ENCODE measurements around the gene TTF1. TPM values are rescaled to one million over a fixed set of nuclear protein-coding genes. Genes with fewer than 3 reads are reported as not detected.

TTF1 gene
- total RNA-seq, 2 experiments from 2014 or later: 32.3 to 35.1 TPM

DNA sequence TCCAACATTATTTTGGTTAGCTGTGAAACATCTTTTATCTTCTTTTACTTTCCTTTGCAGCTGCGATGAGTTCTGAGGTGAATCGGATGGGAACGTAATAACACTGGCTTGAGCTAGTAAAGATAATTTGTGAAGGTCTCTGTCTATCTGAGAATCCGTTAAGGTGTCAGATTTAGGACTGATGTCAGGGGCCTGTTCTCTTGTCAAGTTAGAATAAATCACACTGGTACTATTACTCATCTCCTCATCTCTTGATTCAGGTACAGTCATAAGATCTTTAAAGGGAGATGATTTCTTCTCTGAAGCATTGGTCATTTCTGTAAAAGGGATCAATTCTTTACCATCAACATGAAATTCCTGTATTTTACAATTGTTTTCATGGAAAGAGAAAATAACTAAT lies 78.1 kb downstream of the TTF1 start:
- no peaks in the 10 kb centered on the region for H3K9me3 Mint-ChIP-seq (ENCODE audit: insufficient read depth)
- DNase-seq: no peak
- CTCF ChIA-PET: no interaction called here
- no peak overlapping the region for H3K4me3 Mint-ChIP-seq
- no peak overlapping the region for H3K27ac Mint-ChIP-seq
- H3K36me3 Mint-ChIP-seq (ENCODE audit: low read depth): peaks cover 87% of the 10 kb centered on the region
- H3K27me3 Mint-ChIP-seq (ENCODE audit: low read depth): no peaks in the 10 kb centered on the region
- POLR2A ChIA-PET: no interaction called here
- H3K4me1 Mint-ChIP-seq (ENCODE audit: low read depth): peaks cover 15% of the 10 kb centered on the region
- no peak for ATAC-seq

DNA sequence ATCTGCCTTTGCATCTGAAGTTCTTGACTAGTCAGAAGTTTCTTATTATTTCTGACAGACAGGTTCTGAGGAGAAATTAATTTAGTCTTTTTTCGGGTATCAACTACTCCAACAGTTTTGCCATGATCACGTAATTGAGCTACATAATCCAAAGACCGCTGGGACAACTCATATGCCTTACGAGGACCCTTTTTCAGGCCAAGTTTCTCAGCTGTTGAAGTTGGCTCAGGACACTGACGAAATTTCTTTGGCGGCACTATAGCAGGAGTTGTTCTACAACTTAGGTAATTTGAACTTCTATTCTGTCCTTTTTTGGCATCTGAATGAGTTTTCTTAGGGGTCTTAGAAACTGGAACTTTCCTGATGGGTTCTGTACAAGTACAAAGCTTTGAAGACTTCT lies 79.1 kb downstream of the TTF1 start:
- Mint-ChIP-seq H3K27me3 (ENCODE audit: low read depth) (no peaks in the 10 kb centered on the region), H3K4me1 (ENCODE audit: low read depth) (peaks cover 15% of the 10 kb centered on the region), H3K36me3 (ENCODE audit: low read depth) (peaks cover 88% of the 10 kb centered on the region), H3K27ac (no peak overlapping the region), H3K4me3 (no peak overlapping the region), H3K9me3 (ENCODE audit: insufficient read depth) (no peaks in the 10 kb centered on the region)
- DNase-seq (no peak), ATAC-seq (no peak)
- ChIA-PET POLR2A (no interaction called here), CTCF (no interaction called here)

Other genes with a start within 250 kb of the TTF1 start
- gene NTNG2, start 244.8 kb downstream of the TTF1 start, total RNA-seq: 1 to 10 TPM; 3.8 to 4.8 TPM
- gene SETX, start 51.9 kb downstream of the TTF1 start, total RNA-seq: 10 to 100 TPM; 54.2 to 58.0 TPM
- not detected for gene CFAP77, start 3.4 kb upstream of the TTF1 start, total RNA-seq
- gene BARHL1, start 175.8 kb upstream of the TTF1 start, total RNA-seq: not detected